Loucy (cell line): ENCODE results near the gene CR2.

ENCODE experiments used
- EZH2phosphoT487 ChIP-seq: fragments of 200-600 bp; IDR thresholded peaks from 2 replicates; pipeline ENCODE4 v1.6.1; 2018; ENCODE audit warnings: antibody characterized with exemption, mild to moderate bottlenecking, moderate library complexity, borderline replicate concordance
- TF ChIP-seq, protein P1 (sequence below): fragments of 200-600 bp; sonication (generic); conservative IDR thresholded peaks from 2 replicates; pipeline ENCODE4 v1.5.1; 2014; ENCODE audit warnings: mild to moderate bottlenecking, antibody characterized with exemption, low read length

DNA sequence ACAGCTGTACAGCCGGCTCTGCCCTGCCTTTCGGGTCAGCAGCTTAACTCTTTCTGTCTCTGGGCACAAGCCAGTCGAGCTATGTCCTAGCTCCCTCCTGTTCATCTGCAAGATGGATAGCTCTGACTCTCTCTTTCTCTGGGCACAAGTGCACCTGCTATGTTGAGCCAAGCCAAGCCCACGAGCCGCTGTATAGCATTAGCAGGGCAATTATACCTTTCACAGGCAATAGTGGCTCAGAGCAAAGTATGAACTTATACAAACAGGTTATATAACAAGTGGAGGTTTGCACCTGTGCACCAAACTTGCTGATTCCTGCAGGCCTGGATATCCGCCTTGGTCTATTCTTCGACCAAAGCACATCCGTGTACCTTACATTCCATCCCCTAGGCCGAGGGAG is 33.0 kb upstream of the CR2 start:
- TF ChIP-seq, protein P1, sequence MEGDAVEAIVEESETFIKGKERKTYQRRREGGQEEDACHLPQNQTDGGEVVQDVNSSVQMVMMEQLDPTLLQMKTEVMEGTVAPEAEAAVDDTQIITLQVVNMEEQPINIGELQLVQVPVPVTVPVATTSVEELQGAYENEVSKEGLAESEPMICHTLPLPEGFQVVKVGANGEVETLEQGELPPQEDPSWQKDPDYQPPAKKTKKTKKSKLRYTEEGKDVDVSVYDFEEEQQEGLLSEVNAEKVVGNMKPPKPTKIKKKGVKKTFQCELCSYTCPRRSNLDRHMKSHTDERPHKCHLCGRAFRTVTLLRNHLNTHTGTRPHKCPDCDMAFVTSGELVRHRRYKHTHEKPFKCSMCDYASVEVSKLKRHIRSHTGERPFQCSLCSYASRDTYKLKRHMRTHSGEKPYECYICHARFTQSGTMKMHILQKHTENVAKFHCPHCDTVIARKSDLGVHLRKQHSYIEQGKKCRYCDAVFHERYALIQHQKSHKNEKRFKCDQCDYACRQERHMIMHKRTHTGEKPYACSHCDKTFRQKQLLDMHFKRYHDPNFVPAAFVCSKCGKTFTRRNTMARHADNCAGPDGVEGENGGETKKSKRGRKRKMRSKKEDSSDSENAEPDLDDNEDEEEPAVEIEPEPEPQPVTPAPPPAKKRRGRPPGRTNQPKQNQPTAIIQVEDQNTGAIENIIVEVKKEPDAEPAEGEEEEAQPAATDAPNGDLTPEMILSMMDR, result no peak
- TF ChIP-seq EZH2phosphoT487, result no peak
